ENCODE measurements around the gene CEP131.

Gene CEP131

DNA sequence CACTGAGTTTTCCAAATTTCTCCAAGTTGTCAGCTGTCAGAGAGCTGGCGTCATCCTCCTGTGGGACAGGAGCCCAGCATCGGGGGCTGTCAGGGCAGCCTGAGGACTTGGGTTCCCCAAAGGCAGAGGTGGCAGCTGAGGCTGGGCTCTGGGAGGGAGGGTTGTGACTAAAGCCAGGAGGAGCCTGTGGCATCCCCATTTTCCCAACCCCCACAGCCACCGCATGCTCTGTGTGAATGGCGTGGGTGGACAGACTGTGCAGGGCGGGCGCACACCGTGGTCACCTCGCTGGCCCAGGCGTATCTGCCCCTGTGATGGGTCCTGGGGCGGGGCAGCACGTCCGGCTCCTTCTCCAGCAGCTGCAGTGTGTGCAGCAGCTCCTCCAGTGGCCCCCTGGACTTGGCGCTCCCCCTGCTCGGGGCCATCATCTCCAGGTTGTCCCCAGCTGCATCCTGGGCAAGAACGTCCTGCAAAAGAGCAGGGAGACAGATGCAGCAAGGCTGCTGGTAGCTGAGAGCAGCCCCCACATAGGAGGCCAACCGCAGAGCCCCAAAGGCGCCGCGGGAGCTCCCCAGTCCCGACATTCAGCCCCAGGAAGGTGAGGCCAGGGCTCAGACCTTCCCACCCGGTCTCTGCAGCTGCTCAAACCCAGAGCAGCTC, 24.8 kb downstream of the CEP131 start:
- no peak overlapping the region for H3K4me3 ChIP-seq (ENCODE audit: extremely low read depth, insufficient read depth, low read length, poor library complexity, severe bottlenecking)
- no peaks in the 10 kb centered on the region for H3K9me3 ChIP-seq (ENCODE audit: control insufficient read depth, low read length)
- H3K27ac ChIP-seq (ENCODE audit: low read depth, low read length, severe bottlenecking) = no peak overlapping the region
- peaks cover 7% of the 10 kb centered on the region for H3K4me1 ChIP-seq (ENCODE audit: control insufficient read depth, insufficient read depth, low read length, poor library complexity, severe bottlenecking)
- WGBS, 2 experiments (ENCODE audit: insufficient coverage in 2 of 2) = 95 to 98% methylated on average over 21 of the region's 21 CpGs
- H3K36me3 ChIP-seq (ENCODE audit: control insufficient read depth, insufficient read depth, low read length) = peaks cover 25% of the 10 kb centered on the region

- Histone ChIP-seq H3K9me3 (ENCODE audit: control insufficient read depth, low read length) (no peaks in the 10 kb centered on the region), H3K4me1 (ENCODE audit: control insufficient read depth, insufficient read depth, low read length, poor library complexity, severe bottlenecking) (peaks cover 7% of the 10 kb centered on the region), H3K36me3 (ENCODE audit: control insufficient read depth, insufficient read depth, low read length) (peaks cover 24% of the 10 kb centered on the region), H3K27ac (ENCODE audit: low read depth, low read length, severe bottlenecking) (no peak overlapping the region), H3K4me3 (ENCODE audit: extremely low read depth, insufficient read depth, low read length, poor library complexity, severe bottlenecking) (no peak overlapping the region)
- WGBS, 2 experiments (ENCODE audit: insufficient coverage in 2 of 2) = 87 to 93% methylated on average over 5 to 14 of the region's 14 CpGs
Observed at GRCh38 chr17:81197409-81197795, 25.4 kb downstream of the CEP131 start.

- Histone ChIP-seq H3K4me1 (ENCODE audit: control insufficient read depth, insufficient read depth, low read length, poor library complexity, severe bottlenecking) (peaks cover 7% of the 10 kb centered on the region), H3K27ac (ENCODE audit: low read depth, low read length, severe bottlenecking) (no peak overlapping the region), H3K36me3 (ENCODE audit: control insufficient read depth, insufficient read depth, low read length) (peaks cover 20% of the 10 kb centered on the region), H3K9me3 (ENCODE audit: control insufficient read depth, low read length) (no peaks in the 10 kb centered on the region), H3K4me3 (ENCODE audit: extremely low read depth, insufficient read depth, low read length, poor library complexity, severe bottlenecking) (no peak overlapping the region)
- WGBS, 2 experiments (ENCODE audit: insufficient coverage in 2 of 2) = 95 to 96% methylated on average over 27 to 44 of the region's 45 CpGs
Observed at GRCh38 chr17:81196505-81197408, 26.0 kb downstream of the CEP131 start.

DNA sequence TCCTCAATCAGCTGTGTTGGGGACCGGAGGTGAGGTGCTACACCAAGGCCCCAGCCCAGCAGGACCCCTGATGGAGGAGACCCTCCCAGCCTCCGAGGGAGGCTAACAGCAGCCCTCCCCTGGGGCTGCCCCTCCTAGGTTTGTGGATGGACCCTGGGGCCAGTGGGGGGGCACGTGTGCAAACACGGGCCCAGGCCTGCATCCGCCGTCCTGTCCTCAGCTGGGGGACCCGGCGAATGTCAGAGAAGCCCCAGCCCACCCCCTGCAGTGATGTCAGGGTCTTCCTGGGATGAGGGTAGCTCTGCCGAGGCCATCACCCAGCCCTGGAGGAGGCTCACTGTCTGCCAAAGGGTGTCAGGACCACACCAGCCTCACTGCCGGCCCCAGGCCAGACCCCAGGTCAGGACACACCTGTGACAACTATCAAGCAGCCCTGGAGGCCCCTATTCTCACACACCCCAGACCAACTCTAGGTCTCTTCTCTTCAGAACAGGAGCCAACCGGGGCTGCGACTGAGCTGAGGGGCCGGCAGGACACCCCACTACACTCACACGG, 26.7 kb downstream of the CEP131 start:
- Histone ChIP-seq H3K27ac (ENCODE audit: low read depth, low read length, severe bottlenecking) (no peak overlapping the region), H3K4me3 (ENCODE audit: extremely low read depth, insufficient read depth, low read length, poor library complexity, severe bottlenecking) (no peak overlapping the region), H3K9me3 (ENCODE audit: control insufficient read depth, low read length) (no peaks in the 10 kb centered on the region), H3K36me3 (ENCODE audit: control insufficient read depth, insufficient read depth, low read length) (peaks cover 20% of the 10 kb centered on the region), H3K4me1 (ENCODE audit: control insufficient read depth, insufficient read depth, low read length, poor library complexity, severe bottlenecking) (peaks cover 6% of the 10 kb centered on the region)
- WGBS, 2 experiments (ENCODE audit: insufficient coverage in 2 of 2) = 89 to 93% methylated on average over 12 of the region's 14 CpGs

- H3K9me3 ChIP-seq (ENCODE audit: control insufficient read depth, low read length) = no peaks in the 10 kb centered on the region
- 95 to 96% methylated on average over 35 to 37 of the region's 37 CpGs for WGBS, 2 experiments (ENCODE audit: insufficient coverage in 2 of 2)
- H3K27ac ChIP-seq (ENCODE audit: low read depth, low read length, severe bottlenecking) = no peak overlapping the region
- no peak overlapping the region for H3K4me3 ChIP-seq (ENCODE audit: extremely low read depth, insufficient read depth, low read length, poor library complexity, severe bottlenecking)
- peaks cover 5% of the 10 kb centered on the region for H3K4me1 ChIP-seq (ENCODE audit: control insufficient read depth, insufficient read depth, low read length, poor library complexity, severe bottlenecking)
- peaks cover 15% of the 10 kb centered on the region for H3K36me3 ChIP-seq (ENCODE audit: control insufficient read depth, insufficient read depth, low read length)
Observed at GRCh38 chr17:81194941-81195901, 27.5 kb downstream of the CEP131 start.

- H3K27ac ChIP-seq (ENCODE audit: low read depth, low read length, severe bottlenecking) = no peak overlapping the region
Observed at GRCh38 chr17:81194225-81194760, 28.5 kb downstream of the CEP131 start.

DNA sequence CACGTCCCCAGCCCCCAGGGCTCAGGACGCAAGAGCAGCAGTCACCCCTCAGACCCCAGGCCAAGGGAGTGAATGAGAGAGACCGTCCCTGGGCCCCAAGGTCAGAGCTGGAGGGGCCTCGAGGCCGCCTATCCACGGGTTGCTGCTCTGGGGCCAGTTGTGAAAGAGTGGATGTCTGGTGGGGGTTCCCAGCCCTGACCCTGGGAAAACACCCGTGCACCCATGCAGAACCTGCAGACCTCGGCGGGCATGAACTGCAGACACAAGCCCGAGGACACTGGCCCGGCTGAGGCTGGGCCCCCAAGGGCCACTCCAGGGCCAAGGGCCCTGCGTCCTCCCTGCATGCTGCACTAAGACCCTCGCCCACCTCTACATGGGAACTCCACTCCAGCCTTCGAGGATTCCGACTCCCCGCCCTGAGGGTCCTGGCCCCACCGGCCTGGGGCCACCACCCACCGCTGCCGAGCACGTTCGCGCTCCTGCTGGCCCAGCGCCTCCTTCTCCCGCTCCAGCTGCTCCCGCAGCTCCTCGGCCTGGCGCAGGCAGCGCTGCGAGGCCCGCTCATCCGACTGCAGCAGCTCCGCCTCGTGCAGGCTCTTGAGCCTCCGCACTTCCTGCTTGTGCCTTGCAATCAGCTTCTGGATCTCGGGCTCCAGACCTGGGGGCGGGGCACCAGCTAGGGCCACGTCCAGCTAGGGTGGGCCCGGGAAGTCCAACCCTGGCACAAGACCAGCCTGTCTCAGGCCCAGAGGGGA, 29.1 kb downstream of the CEP131 start:
- Histone ChIP-seq H3K4me3 (ENCODE audit: extremely low read depth, insufficient read depth, low read length, poor library complexity, severe bottlenecking) (no peak overlapping the region), H3K27ac (ENCODE audit: low read depth, low read length, severe bottlenecking) (no peak overlapping the region), H3K36me3 (ENCODE audit: control insufficient read depth, insufficient read depth, low read length) (peaks cover 10% of the 10 kb centered on the region), H3K9me3 (ENCODE audit: control insufficient read depth, low read length) (no peaks in the 10 kb centered on the region), H3K4me1 (ENCODE audit: control insufficient read depth, insufficient read depth, low read length, poor library complexity, severe bottlenecking) (peaks cover 5% of the 10 kb centered on the region)
- 94% methylated on average over 37 to 38 of the region's 38 CpGs for WGBS, 2 experiments (ENCODE audit: insufficient coverage in 2 of 2)

More at GRCh38 chr17:81194225-81194760, 28.5 kb downstream of the CEP131 start:
- H3K4me1 ChIP-seq (ENCODE audit: control insufficient read depth, insufficient read depth, low read length, poor library complexity, severe bottlenecking) = peaks cover 5% of the 10 kb centered on the region
- 95 to 96% methylated on average over 20 to 21 of the region's 21 CpGs for WGBS, 2 experiments (ENCODE audit: insufficient coverage in 2 of 2)
- H3K4me3 ChIP-seq (ENCODE audit: extremely low read depth, insufficient read depth, low read length, poor library complexity, severe bottlenecking) = no peak overlapping the region
- no peaks in the 10 kb centered on the region for H3K9me3 ChIP-seq (ENCODE audit: control insufficient read depth, low read length)
- peaks cover 14% of the 10 kb centered on the region for H3K36me3 ChIP-seq (ENCODE audit: control insufficient read depth, insufficient read depth, low read length)

DNA sequence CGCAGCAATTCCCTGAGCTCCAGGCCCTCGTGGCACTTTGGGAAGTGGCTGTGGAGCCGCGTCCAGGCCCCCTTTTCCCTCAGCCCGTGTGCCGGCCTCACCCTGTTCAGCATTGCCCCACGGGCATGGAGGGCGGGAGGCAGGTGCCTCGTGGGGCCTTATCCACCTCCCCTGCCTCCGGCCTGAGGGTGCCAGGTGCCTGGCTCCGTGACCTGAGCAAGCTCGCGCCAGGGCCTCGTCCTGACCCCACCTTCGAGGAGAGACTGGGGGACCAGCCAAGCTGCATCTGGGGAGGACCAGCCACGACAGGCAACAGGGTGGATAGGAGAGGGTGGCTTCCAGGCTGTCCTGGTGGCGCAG, 29.7 kb downstream of the CEP131 start:
- 90 to 95% methylated on average over 12 to 17 of the region's 17 CpGs for WGBS, 2 experiments (ENCODE audit: insufficient coverage in 2 of 2)
- H3K9me3 ChIP-seq (ENCODE audit: control insufficient read depth, low read length) = no peaks in the 10 kb centered on the region
- peaks cover 5% of the 10 kb centered on the region for H3K4me1 ChIP-seq (ENCODE audit: control insufficient read depth, insufficient read depth, low read length, poor library complexity, severe bottlenecking)
- H3K4me3 ChIP-seq (ENCODE audit: extremely low read depth, insufficient read depth, low read length, poor library complexity, severe bottlenecking) = no peak overlapping the region
- H3K36me3 ChIP-seq (ENCODE audit: control insufficient read depth, insufficient read depth, low read length) = peaks cover 10% of the 10 kb centered on the region
- H3K27ac ChIP-seq (ENCODE audit: low read depth, low read length, severe bottlenecking) = no peak overlapping the region

DNA sequence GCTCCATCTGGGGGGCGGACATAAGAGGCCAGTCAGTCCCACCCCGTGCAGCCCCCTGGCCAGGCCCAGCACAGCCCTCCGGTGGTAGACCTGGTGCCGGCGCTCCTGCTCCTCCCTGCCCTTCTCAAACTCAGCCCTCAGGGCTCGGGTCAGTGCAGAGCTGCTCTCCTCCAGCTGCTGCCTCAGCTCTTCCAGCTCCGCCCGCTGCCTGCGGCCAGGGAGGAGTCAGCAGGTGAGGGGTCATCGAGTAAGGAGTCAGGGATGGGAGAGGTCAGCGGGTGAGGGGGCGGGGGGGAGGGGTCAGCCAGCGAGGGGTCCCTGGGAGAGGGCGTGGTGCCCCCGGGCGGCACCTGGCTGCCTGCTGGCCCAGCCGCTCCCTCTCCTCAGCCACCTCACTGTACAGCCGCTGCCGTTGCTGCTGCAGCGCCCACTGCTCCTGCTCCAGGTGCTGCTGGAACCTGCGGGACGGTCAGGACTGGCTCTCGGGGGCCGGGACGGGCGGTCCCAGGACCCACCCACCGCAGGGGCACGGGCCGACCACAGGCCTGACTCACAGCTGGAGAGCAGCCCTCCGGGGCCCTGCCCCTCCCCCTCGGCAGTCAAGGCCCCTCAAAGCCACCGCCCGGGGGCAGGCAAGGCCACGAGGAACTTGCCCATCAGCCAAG, 30.2 kb downstream of the CEP131 start:
- Histone ChIP-seq H3K36me3 (ENCODE audit: control insufficient read depth, insufficient read depth, low read length) (peaks cover 10% of the 10 kb centered on the region), H3K4me1 (ENCODE audit: control insufficient read depth, insufficient read depth, low read length, poor library complexity, severe bottlenecking) (peaks cover 5% of the 10 kb centered on the region), H3K27ac (ENCODE audit: low read depth, low read length, severe bottlenecking) (no peak overlapping the region), H3K4me3 (ENCODE audit: extremely low read depth, insufficient read depth, low read length, poor library complexity, severe bottlenecking) (no peak overlapping the region), H3K9me3 (ENCODE audit: control insufficient read depth, low read length) (no peaks in the 10 kb centered on the region)
- WGBS, 2 experiments (ENCODE audit: insufficient coverage in 2 of 2) = 86 to 88% methylated on average over 22 to 26 of the region's 34 CpGs
